GOT3 (cell line): ENCODE measurements around the gene HOXB4.
A peak's percentile ranks its signal among the peaks of the same experiment; 100 is the strongest.

ENCODE experiments used
- DNase-seq: peaks from one replicate; lab custom pipeline; 2025; ENCODE audit warnings: mixed read lengths; lab: John Stamatoyannopoulos, UW

Gene HOXB4

GRCh38 chr17:48615047-48615962, 37.2 kb upstream of the HOXB4 start, which contains the start of gene HOXB8:
TSS of gene HOXB8 (minus strand) at chr17:48615292. CDS start at chr17:48614704, 588 bp downstream.
- no peak for DNase-seq

DNA sequence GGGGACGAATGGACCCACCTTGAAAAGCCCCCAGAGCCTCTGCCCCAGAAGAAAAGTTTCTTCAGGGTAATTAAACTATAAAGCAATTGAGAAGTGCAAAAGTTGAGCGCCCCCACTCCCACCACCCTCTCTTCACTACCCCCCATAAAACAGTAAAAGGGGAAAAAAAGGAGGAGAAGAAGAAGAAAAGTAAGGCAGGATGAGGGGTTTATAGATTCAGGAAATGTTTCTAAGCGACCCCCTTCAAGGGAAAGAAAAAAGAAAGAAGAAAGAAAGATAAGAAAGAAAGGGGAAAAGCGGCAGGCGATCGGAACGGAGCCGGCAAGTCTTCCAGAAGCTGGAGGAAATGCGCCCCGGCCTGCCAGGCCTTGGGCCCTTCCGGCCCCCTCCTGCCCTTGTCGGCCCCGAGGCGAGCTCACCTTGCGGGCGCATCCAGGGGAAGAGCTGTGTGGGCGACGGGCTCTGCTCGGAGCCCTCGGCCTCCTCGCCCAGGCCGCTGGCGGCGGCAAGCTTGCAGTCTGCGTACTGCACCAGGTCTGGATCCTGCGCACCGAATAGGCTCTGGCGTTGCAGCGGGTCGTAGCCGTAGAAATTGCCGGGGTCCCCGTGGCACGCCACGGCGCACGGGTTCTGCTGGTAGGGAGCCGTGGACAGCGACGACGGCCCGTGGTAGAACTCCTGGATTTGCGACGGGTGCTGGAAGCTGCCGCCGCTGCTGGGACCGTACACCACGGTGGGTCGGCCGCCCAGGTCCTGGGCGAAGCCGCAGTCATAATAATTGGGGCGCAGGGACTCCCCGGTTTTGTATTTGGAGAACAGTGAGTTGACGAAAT, 35.9 kb upstream of the HOXB4 start:
- DNase-seq, result no peak

DNA sequence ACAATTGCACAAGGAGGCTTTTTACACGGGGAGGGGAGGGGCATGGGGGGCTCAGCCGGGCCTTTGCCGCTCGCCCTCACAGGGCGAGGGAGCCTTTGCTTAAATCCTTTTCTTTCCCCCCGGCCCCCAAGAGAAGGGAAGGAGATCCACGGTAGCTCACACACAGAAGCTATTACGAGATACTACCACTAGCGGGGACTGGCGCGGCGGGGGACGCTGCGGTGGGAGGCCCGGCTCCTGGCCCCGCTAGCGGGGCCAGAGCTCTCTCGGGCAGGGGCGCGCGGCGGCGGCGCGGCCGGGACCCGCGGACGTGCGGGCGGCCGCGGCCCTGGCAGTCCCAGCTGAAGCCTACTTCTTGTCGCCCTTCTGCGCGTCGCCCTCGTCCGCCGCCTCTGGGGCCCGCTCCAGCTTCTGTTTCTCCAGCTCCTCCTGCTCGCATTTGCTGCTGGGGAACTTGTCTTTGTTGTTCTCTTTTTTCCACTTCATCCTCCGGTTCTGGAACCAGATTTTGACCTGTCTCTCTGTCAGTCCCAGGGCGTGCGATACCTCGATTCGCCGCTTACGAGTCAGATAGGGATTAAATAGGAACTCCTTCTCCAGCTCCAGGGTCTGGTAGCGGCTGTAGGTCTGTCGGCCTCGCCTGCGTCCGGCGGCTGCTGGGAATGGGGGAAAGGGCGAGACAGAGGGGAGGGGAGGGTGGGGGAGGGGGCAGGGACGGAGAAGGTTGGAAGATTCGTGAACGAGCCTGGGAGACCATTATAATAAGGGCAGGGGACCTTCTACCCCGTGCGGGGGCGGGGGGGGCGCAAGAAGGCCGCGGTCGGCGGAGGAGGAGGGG, 34.9 kb upstream of the HOXB4 start:
- DNase-seq, result no peak

DNA sequence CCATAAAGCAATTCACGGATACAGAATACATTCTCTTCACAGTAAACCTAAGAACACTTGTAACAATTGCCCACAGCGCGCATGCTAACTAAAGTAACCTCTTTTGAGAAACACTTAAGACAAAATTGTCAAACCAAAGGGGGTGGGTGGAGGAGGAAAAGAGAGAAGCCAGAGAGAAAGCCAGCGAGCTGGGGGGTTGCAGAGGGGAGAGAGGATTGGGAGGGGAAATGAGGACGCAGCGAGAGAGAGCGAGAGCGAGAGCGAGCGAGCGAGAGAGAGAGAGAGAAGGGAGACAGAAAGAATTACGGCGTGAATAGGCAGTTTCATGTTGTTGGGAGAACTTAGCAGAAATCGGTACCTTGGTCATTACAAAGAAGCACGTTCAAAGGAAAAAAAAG, 34.3 kb upstream of the HOXB4 start:
- DNase-seq, result no peak

GRCh38 chr17:48611681-48612455, 33.7 kb upstream of the HOXB4 start:
- DNase-seq, result no peak

DNA sequence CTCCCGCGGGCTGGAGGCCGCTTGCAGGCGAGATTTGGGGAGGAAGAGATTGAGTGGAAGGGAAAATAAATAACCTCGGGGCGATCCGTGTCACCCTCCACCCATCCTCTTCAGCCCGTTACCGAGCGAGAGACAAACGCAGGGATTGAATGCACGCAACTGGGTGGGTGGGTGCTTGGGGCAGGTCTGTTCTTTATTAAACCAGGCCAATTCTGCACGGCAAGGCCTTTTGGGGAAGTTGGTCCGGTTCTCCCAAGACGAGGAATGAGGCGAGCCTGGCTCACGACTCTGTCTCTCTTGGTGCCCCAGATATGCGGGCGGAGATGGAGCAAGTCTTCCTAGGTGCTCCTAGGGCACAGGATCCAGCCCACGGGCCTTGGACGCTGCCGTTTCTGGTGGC, 33.1 kb upstream of the HOXB4 start:
- DNase-seq, result no peak

DNA sequence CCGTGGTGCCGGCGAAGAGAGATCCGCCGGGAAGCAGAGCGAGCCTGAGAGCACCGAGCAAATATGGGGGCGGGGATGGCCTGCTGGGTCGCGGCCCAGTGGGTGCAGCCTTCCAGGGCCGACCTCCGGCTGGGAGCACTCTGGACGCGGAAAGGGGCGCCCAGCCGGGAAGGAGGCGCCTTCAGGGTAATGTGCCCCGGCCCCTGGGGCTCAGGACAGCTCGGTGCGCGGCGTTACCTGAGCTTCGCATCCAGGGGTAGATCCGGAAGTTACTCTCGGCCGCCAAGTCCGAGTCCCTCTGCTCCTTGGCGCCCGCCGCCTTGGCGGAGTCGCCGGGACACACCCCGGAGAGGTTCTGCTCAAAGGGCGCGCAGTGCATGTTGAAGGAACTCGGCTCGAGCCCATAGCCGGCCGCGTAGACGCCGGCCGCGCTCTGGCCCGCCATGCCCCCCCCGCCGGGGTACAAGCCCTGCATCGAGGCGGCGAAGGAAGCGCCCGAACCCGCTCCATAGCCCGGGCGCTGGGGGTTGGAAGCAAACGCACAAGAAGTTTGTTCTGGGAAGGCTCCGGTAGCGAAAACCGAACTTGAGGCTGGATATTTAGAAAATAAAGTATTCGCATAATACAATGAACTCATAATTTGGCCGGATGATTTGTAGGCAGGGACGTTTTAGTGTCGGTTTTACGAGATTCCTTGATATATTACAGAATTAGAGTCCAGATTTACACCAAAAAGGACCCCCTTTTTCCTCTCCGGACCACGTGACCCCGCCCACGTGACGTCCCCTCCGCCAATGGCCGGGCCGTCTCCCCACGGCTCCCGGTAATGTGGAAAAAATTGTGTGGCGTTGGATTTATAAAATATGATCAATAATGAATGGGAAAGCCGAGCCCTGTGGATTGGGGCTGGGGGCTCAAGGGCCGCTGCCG, 32.4 kb upstream of the HOXB4 start, which contains the start of gene HOXB7:
Gene HOXB7 (minus strand): TSS at position 736 of the 930 bp plus-strand sequence. CDS start 99 bp downstream, at position 637.
- DNase-seq, result no peak

- no peak for DNase-seq
Observed at GRCh38 chr17:48609759-48610281, 31.7 kb upstream of the HOXB4 start.

DNA sequence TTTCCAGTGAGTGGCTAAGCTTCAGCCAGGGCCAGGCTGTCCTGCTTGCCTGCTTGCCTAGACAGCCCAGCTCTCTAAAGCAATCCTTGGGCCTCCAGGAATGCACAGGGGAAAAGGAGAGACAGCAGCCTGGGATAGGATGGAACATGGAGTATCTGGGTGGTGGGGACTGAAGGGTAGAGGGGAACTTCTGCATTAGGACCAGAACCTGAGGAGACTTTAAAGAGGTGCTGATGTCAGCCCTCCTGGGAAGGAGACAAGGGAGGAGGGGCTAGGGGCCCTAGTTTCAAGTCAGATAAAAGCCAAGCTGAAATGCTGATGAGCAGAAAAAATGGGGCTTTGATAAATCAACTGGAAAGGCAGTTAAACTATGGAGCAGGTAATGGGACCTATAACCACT, 30.9 kb upstream of the HOXB4 start:
- DNase-seq, result no peak

- DNase-seq, result no peak
Observed at GRCh38 chr17:48608494-48608834, 30.3 kb upstream of the HOXB4 start.

GRCh38 chr17:48606892-48607614, 28.9 kb upstream of the HOXB4 start:
- no peak for DNase-seq

DNA sequence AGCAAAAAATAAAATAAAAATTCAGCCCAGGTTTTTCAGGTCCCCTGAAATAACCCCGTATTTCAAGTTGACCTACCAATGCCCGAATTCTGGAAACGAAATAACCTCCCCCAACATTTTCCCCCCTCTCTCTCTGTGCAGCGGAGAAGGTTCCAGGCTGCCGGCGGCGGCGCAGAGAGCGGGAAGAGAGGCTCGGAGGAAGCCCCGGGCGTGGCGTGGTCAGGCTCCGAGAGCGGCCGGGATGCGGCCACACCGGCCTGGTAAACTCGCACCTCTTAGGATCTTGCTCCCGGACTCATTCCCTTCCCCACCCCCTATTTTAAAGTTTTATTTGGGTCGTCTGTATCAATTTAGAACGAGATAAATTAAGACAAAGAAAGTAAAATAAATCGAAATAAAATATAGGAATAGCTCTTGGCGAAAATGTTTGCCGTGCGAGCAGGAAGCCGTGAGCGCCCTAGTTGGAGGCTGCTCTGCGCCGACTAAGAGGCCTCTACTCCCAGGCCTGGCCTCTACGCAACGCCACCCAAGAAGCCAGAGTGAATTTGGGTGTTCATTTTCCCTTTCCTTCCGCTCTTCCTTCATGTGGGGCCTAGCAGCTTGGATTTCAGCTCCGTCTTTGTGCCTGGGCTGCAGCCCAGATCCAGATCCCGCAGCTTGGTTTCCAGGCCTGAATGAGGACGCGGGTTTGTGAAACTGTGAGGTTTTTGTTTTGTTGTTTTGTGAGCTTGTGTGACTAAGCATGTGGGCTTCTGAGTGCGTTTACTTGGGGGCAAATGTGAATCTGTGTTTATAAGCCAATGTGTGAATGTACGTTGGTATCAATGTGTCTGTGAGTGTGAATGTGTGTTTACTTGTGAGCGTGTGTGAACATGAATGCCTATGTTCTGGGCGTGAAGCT, 28.1 kb upstream of the HOXB4 start:
- no peak for DNase-seq

GRCh38 chr17:48605409-48605919, 27.3 kb upstream of the HOXB4 start:
- DNase-seq, result no peak

GRCh38 chr17:48604770-48605329, 26.7 kb upstream of the HOXB4 start, which contains the start of gene HOXB6:
TSS of gene HOXB6 (minus strand) at chr17:48604986. CDS start at chr17:48598150, 6,836 bp downstream.
- no peak for DNase-seq

DNA sequence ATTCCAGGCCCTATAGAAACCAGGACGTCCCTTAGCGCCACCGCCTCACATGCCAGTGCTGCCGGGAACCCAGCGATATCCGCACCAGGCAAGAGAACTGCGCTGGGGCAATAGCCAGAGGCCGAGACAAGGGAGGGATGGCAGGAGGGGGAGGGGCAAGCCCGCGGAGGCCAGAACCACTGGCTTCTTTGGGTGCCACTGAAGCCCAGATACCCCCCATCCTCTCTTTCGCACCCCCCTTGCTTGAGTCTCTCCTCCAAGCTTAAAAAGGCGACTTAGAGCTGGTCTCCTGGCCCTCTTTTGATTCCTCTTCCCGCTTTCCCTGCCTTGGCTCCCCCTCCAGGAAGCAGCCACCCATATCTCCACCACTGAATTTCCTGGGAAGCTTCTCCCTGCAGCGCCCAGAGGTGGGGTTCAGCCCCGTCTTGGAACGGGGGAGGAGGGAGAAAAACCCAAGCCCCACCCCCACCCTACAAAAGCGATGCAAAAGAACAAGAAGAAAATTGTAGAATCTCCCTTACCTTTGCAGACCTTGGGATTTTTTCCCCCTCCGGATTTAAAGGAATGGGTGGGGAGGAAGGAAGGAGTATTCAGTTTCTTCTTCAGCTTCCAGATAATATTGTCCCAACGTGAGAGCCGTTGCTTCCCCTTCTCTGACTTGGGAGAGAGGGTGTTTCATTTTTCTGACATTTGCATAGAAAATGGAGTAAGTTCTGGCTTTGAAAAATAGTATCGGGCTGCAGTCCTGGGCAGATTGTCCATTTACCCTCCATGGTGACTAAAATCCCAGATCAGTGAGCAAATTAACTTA, 26.0 kb upstream of the HOXB4 start:
- peak; percentile 17 for DNase-seq
